ENCODE measurements around the gene LNX2.

- TF ChIP-seq CTCF (IDR thresholded peaks at IDR 0.05) (no peak), POLR2A (IDR thresholded peaks at IDR 0.05) (no peak)
Measured at GRCh38 chr13:27622881-27623280, 2.6 kb upstream of the LNX2 start.
